IMR-90 (cell line): ENCODE data around the gene NOSTRIN. TPM values are rescaled to one million over a fixed set of nuclear protein-coding genes. Genes with fewer than 3 reads are reported as not detected.

Experiments used
- ATAC-seq: fragments of 200-7000 bp; cut with Tn5 transposase; 2 replicates; pipeline ENCODE4 v1.9.1; 2020; ENCODE audit warnings: low read depth, mild to moderate bottlenecking, moderate library complexity
- BruUV-seq: library from RNA; stranded (reverse); fragments of 400-500 nt; replicated peaks from 2 replicates; lab custom pipeline; 2021; lab: Mats Ljungman, UMichigan
- CTCF ChIA-PET: fragments of 300-600 bp; formaldehyde crosslinking; extraction: SDS; loops from one replicate; lab custom pipeline; 2021; ENCODE audit warnings: antibody characterized with exemption; lab: Yijun Ruan, JAX
- POLR2A ChIA-PET: fragments of 300-600 bp; sonication (Branson Sonifier 250); formaldehyde crosslinking; loops from one replicate; lab custom pipeline; 2022; ENCODE audit warnings: antibody characterized with exemption; ENCODE audit not compliant: unreplicated experiment; lab: Charles Lee
- DNase-seq: peaks from one replicate; pipeline ENCODE4 v3.0.0; 2013
- H2AFZ ChIP-seq: replicated peaks from 2 replicates; pipeline ENCODE3; 2013; ENCODE audit warnings: low read length, mild to moderate bottlenecking; ENCODE audit not compliant: poor library complexity
- H2AK5ac ChIP-seq: 2 replicates; pipeline ENCODE4 v1.6.1; 2013; ENCODE audit warnings: low read depth, low read length, inconsistent platforms
- H2AK9ac ChIP-seq: replicated peaks from 2 replicates; pipeline ENCODE3; 2013; ENCODE audit warnings: mild to moderate bottlenecking, low read depth, low read length, moderate library complexity; ENCODE audit not compliant: poor library complexity
- H2BK120ac ChIP-seq: 2 replicates; pipeline ENCODE4 v1.6.1; 2013; ENCODE audit warnings: low read depth, low read length, inconsistent platforms
- H2BK15ac ChIP-seq: 3 replicates; pipeline ENCODE4 v1.6.1; 2013; ENCODE audit warnings: low read depth, low read length, inconsistent platforms
- H2BK20ac ChIP-seq: 2 replicates; pipeline ENCODE4 v1.6.1; 2013; ENCODE audit warnings: low read depth, mild to moderate bottlenecking, inconsistent platforms, low read length, moderate library complexity
- H2BK5ac ChIP-seq: 2 replicates; pipeline ENCODE4 v1.6.1; 2013; ENCODE audit warnings: mild to moderate bottlenecking, low read depth, low read length, inconsistent platforms; ENCODE audit not compliant: poor library complexity, severe bottlenecking
- H3K14ac ChIP-seq: replicated peaks from 2 replicates; pipeline ENCODE4 v1.6.1; 2013; ENCODE audit warnings: low read depth, low read length, inconsistent platforms
- H3K18ac ChIP-seq: 2 replicates; pipeline ENCODE4 v1.6.1; 2013; ENCODE audit warnings: low read depth, low read length, control low read depth
- H3K23ac ChIP-seq: 2 replicates; pipeline ENCODE4 v1.6.1; 2013; ENCODE audit warnings: low read depth, low read length, inconsistent platforms
- H3K27ac ChIP-seq: 2 replicates; pipeline ENCODE4 v1.5.1; 2013; ENCODE audit warnings: mild to moderate bottlenecking, control low read depth, low read length; ENCODE audit not compliant: insufficient read depth
- H3K27me3 ChIP-seq: 2 replicates; pipeline ENCODE4 v1.6.1; 2013; ENCODE audit warnings: low read length; ENCODE audit not compliant: control insufficient read depth, insufficient read depth
- H3K36me3 ChIP-seq: 2 replicates; pipeline ENCODE4 v1.6.1; 2013; ENCODE audit warnings: low read length, mixed read lengths; ENCODE audit not compliant: control insufficient read depth, insufficient read depth
- H3K4ac ChIP-seq: 2 replicates; pipeline ENCODE4 v1.6.1; 2013; ENCODE audit warnings: low read depth, low read length, inconsistent platforms
- H3K4me1 ChIP-seq: 2 replicates; pipeline ENCODE4 v1.6.1; 2013; ENCODE audit warnings: low read length, mixed read lengths; ENCODE audit not compliant: control insufficient read depth, insufficient read depth
- H3K4me2 ChIP-seq: 2 replicates; pipeline ENCODE4 v1.6.1; 2013; ENCODE audit warnings: low read depth, mild to moderate bottlenecking, control low read depth, low read length, moderate library complexity
- H3K4me3 ChIP-seq: 2 replicates; pipeline ENCODE4 v1.5.1; 2013; ENCODE audit warnings: low read depth, mild to moderate bottlenecking, control low read depth, low read length, moderate library complexity; ENCODE audit not compliant: insufficient read depth
- H3K56ac ChIP-seq: 2 replicates; pipeline ENCODE4 v1.6.1; 2013; ENCODE audit warnings: low read length, inconsistent platforms; ENCODE audit not compliant: insufficient read depth; ENCODE audit errors: extremely low read depth
- H3K79me1 ChIP-seq, 2 experiments: 2 replicates each; pipeline ENCODE4 v1.6.1; 2013; ENCODE audit warnings: low read length in 2 of 2, inconsistent platforms in 1 of 2, low read depth in 1 of 2
- H3K9ac ChIP-seq: 2 replicates; pipeline ENCODE4 v1.6.1; 2013; ENCODE audit warnings: low read depth, low read length, control low read depth
- H3K9me1 ChIP-seq: 2 replicates; pipeline ENCODE4 v1.6.1; 2013; ENCODE audit warnings: low read length, inconsistent platforms; ENCODE audit not compliant: insufficient read depth
- H3K9me3 ChIP-seq: 2 replicates; pipeline ENCODE4 v1.6.1; 2013; ENCODE audit warnings: low read length; ENCODE audit not compliant: control insufficient read depth, insufficient read depth
- H4K20me1 ChIP-seq: 2 replicates; pipeline ENCODE4 v1.6.1; 2013; ENCODE audit warnings: low read length, inconsistent platforms; ENCODE audit not compliant: insufficient read depth
- H4K5ac ChIP-seq: 2 replicates; pipeline ENCODE4 v1.6.1; 2013; ENCODE audit warnings: mild to moderate bottlenecking, low read depth, low read length, control low read depth
- H4K8ac ChIP-seq, 2 experiments: 2 replicates each; pipeline ENCODE4 v1.6.1; 2013; ENCODE audit warnings: low read depth in 2 of 2, low read length in 2 of 2, control low read depth in 1 of 2, inconsistent platforms in 1 of 2
- H4K91ac ChIP-seq: 2 replicates; pipeline ENCODE4 v1.6.1; 2013; ENCODE audit warnings: low read depth, low read length, inconsistent platforms; ENCODE audit not compliant: insufficient read depth
- BHLHE40 ChIP-seq: fragments of 150-350 bp; IDR thresholded peaks from 2 replicates; pipeline ENCODE4 v1.6.1; 2016; ENCODE audit warnings: mild to moderate bottlenecking, low read depth, low read length
- CEBPB ChIP-seq: IDR thresholded peaks from 2 replicates; pipeline ENCODE4 v1.6.1; 2012; ENCODE audit warnings: low read depth, low read length, improper control_type of control experiment
- CHD1 ChIP-seq: IDR thresholded peaks from 2 replicates; pipeline ENCODE4 v1.6.1; 2012; ENCODE audit warnings: low read depth, low read length, improper control_type of control experiment
- CTCF ChIP-seq: conservative IDR thresholded peaks from 2 replicates; pipeline ENCODE4 v1.5.1; 2012; ENCODE audit warnings: mild to moderate bottlenecking, low read depth, low read length, improper control_type of control experiment
- FOS ChIP-seq: fragments of 150-350 bp; IDR thresholded peaks from 2 replicates; pipeline ENCODE4 v1.6.1; 2016; ENCODE audit warnings: low read depth, low read length
- MAFK ChIP-seq: IDR thresholded peaks from 2 replicates; pipeline ENCODE4 v1.6.1; 2012; ENCODE audit warnings: low read depth, low read length, improper control_type of control experiment
- MAZ ChIP-seq: IDR thresholded peaks from 2 replicates; pipeline ENCODE4 v1.6.1; 2012; ENCODE audit warnings: low read depth, mild to moderate bottlenecking, low read length, improper control_type of control experiment, moderate library complexity, borderline replicate concordance
- MXI1 ChIP-seq: IDR thresholded peaks from 2 replicates; pipeline ENCODE4 v1.6.1; 2012; ENCODE audit warnings: low read depth, mild to moderate bottlenecking, low read length, moderate library complexity, borderline replicate concordance
- NFE2L2 ChIP-seq: fragments of 150-350 bp; IDR thresholded peaks from 2 replicates; pipeline ENCODE4 v1.6.1; 2016; ENCODE audit warnings: low read depth, mild to moderate bottlenecking, low read length
- POLR2A ChIP-seq: IDR thresholded peaks from 2 replicates; pipeline ENCODE4 v1.6.1; 2012; ENCODE audit warnings: mild to moderate bottlenecking, low read depth, low read length
- RAD21 ChIP-seq: IDR thresholded peaks from 2 replicates; pipeline ENCODE4 v1.6.1; 2012; ENCODE audit warnings: low read length, improper control_type of control experiment
- RCOR1 ChIP-seq: IDR thresholded peaks from 2 replicates; pipeline ENCODE4 v1.6.1; 2012; ENCODE audit warnings: mild to moderate bottlenecking, low read length, improper control_type of control experiment; ENCODE audit not compliant: insufficient replicate concordance
- RFX5 ChIP-seq: IDR thresholded peaks from 2 replicates; pipeline ENCODE4 v1.8.0; 2012; ENCODE audit warnings: low read depth, mild to moderate bottlenecking, low read length, moderate library complexity
- SMC3 ChIP-seq: fragments of 150-350 bp; IDR thresholded peaks from 2 replicates; pipeline ENCODE4 v1.6.1; 2016; ENCODE audit warnings: low read depth, mild to moderate bottlenecking, antibody characterized with exemption, low read length, moderate library complexity
- WGBS, 2 experiments: methylation state at CpG; one replicate each; pipeline versions ENCODE4 v1.1.5 to v1.1.7; 2013; ENCODE audit warnings: missing lambda C conversion rate in 2 of 2; ENCODE audit not compliant: insufficient read length in 1 of 2; ENCODE audit errors: extremely low coverage in 2 of 2; 5-methylcytosine and 5-hydroxymethylcytosine counted together
- dilution Hi-C: fragments of 300-500 bp; cut with HindIII; formaldehyde crosslinking; loops from one replicate; pipeline ENCODE4 v1.14.3; 2018; ENCODE audit warnings: low sequenced_read_pairs; ENCODE audit not compliant: unreplicated experiment
- in situ Hi-C: fragments of 300-500 bp; cut with MboI; formaldehyde crosslinking; loops from 3 replicates; pipeline ENCODE4 v1.14.3; 2019; ENCODE audit warnings: low sequenced_read_pairs, inconsistent platforms, mixed read lengths
- intact Hi-C: fragments of 100-400 bp; cut with micrococcal nuclease; formaldehyde crosslinking; loops from 2 replicates; pipeline ENCODE4 v1.10.0; 2022
- polyA plus RNA-seq, 3 experiments: library from polyadenylated mRNA; depleted of rRNA; stranded (reverse); fragments of >200 nt; gene quantifications; 2 replicates each; pipeline ENCODE4 v1.2.3, GENCODE V29; 2012; ENCODE audit warnings: low replicate concordance in 1 of 3
- total RNA-seq: library from RNA; depleted of rRNA; stranded (reverse); fragments of >200 nt; gene quantifications from 2 replicates; pipeline ENCODE4 v1.2.3, GENCODE V29; 2012
- TF ChIP-seq, protein P1 (sequence below): fragments of 150-350 bp; IDR thresholded peaks from 2 replicates; pipeline ENCODE4 v1.6.1; 2016; ENCODE audit warnings: low read depth, mild to moderate bottlenecking, low read length, moderate library complexity, borderline replicate concordance
- TF ChIP-seq, protein P2 (sequence below): fragments of 150-350 bp; IDR thresholded peaks from 2 replicates; pipeline ENCODE4 v1.6.1; 2017; ENCODE audit warnings: mild to moderate bottlenecking, antibody characterized with exemption, low read length, low read depth

The NOSTRIN gene
- total and polyA plus RNA-seq, 2 of the 4 experiments (the other 2 are of a cell fraction): 0.15 to 0.18 TPM

DNA sequence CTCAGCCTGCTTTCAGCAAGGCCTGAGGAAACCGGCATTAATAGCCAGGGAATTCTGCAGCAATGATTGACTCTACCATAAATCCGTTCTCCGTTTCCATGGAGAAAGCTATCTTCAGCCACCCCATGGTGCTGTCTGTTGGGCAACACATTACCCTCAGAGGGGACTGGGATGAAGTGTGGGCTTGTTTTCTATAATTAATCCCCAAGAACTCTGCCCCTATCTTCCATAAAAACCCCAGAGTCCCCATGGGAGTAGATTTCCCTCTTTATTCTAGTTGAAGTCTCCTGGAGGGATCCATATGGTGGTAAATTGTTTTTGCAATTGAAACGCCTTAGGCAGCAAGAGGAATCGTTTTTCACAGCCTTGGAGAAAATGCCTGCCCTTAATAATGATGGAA is 107.9 kb downstream of the NOSTRIN start:
- DNase-seq (no peak), ATAC-seq (no peak)
- no CpG with 5 or more reads among the region's 5 CpGs for WGBS, 2 experiments
- no TSS peak for BruUV-seq
- TF ChIP-seq BHLHE40 (no peak), FOS (no peak), RAD21 (no peak), CHD1 (no peak), SMC3 (no peak), CEBPB (no peak), RCOR1 (no peak), CTCF (no peak), MAZ (no peak), MAFK (no peak), POLR2A (no peak), NFE2L2 (no peak), MXI1 (no peak), RFX5 (no peak)
- TF ChIP-seq, protein P1, sequence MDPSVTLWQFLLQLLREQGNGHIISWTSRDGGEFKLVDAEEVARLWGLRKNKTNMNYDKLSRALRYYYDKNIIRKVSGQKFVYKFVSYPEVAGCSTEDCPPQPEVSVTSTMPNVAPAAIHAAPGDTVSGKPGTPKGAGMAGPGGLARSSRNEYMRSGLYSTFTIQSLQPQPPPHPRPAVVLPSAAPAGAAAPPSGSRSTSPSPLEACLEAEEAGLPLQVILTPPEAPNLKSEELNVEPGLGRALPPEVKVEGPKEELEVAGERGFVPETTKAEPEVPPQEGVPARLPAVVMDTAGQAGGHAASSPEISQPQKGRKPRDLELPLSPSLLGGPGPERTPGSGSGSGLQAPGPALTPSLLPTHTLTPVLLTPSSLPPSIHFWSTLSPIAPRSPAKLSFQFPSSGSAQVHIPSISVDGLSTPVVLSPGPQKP: no peak
- TF ChIP-seq, protein P2, sequence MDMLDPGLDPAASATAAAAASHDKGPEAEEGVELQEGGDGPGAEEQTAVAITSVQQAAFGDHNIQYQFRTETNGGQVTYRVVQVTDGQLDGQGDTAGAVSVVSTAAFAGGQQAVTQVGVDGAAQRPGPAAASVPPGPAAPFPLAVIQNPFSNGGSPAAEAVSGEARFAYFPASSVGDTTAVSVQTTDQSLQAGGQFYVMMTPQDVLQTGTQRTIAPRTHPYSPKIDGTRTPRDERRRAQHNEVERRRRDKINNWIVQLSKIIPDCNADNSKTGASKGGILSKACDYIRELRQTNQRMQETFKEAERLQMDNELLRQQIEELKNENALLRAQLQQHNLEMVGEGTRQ: no peak
- Histone ChIP-seq H3K56ac (no peak overlapping the region), H3K4me3 (no peak overlapping the region), H3K9me1 (no peaks in the 10 kb centered on the region; the same call in 1 of the 2 replicates), H3K9me3 (no peaks in the 10 kb centered on the region), H3K23ac (no peak overlapping the region), H3K14ac (no peak overlapping the region), H3K79me1 (no peaks in the 10 kb centered on the region), H3K4ac (no peak overlapping the region), H3K27ac (no peak overlapping the region), H2AK9ac (no peak overlapping the region), H2BK20ac (no peak overlapping the region), H4K20me1 (no peaks in the 10 kb centered on the region), H2BK120ac (no peak overlapping the region), H2BK15ac (no peak overlapping the region), H3K4me2 (no peak overlapping the region), H2AK5ac (no peak overlapping the region), H4K91ac (no peak overlapping the region), H3K36me3 (no peaks in the 10 kb centered on the region), H3K27me3 (peaks cover 18% of the 10 kb centered on the region), H2BK5ac (no peak overlapping the region), H3K18ac (no peak overlapping the region), H4K5ac (no peak overlapping the region), H4K8ac (no peak overlapping the region), H3K4me1 (no peaks in the 10 kb centered on the region), H3K9ac (no peak overlapping the region), H2AFZ (no peak overlapping the region)
- ChIA-PET POLR2A (no interaction called here), CTCF (interaction anchor here (1.0 kb wide), 1 partner anchor 9 kb away, joined by 3 read pairs; no protein-coding TSS in a partner anchor)
- dilution Hi-C loops (no loop called here), in situ Hi-C loops (no loop called here), intact Hi-C loops (loop anchor here (10.0 kb wide), 1 partner anchor 776 kb away; no protein-coding TSS in a partner anchor)
